ENCODE data around the gene OR8D1.

OR8D1 gene

GRCh38 chr11:124313849-124314248, at the start of gene OR8D1:
OR8D1 (minus strand) TSS chr11:124313949; CDS start chr11:124310766, 3,183 bp downstream.
- no peak for DNase-seq (ENCODE audit: low read depth in 2 of 2)

GRCh38 chr11:124359566-124359965, 45.8 kb upstream of the OR8D1 start:
- DNase-seq (ENCODE audit: low read depth in 2 of 2), result no peak

- no peak for DNase-seq (ENCODE audit: low read depth in 2 of 2)
Measured at GRCh38 chr11:124346311-124346955, 32.7 kb upstream of the OR8D1 start.

GRCh38 chr11:124344346-124344745, 30.6 kb upstream of the OR8D1 start:
- no peak for DNase-seq (ENCODE audit: low read depth in 2 of 2)

- no peak for DNase-seq (ENCODE audit: low read depth in 2 of 2)
Measured at GRCh38 chr11:124340142-124340447, 26.3 kb upstream of the OR8D1 start.

GRCh38 chr11:124339396-124340141, 25.8 kb upstream of the OR8D1 start:
- no peak for DNase-seq (ENCODE audit: low read depth in 2 of 2)

- DNase-seq (ENCODE audit: low read depth in 2 of 2), result no peak
Measured at GRCh38 chr11:124331873-124332272, 18.1 kb upstream of the OR8D1 start.

- DNase-seq (ENCODE audit: low read depth in 2 of 2), result no peak
Measured at GRCh38 chr11:124329787-124330478, 16.2 kb upstream of the OR8D1 start.

GRCh38 chr11:124327775-124328174, 14.0 kb upstream of the OR8D1 start:
- no peak for DNase-seq (ENCODE audit: low read depth in 2 of 2)

GRCh38 chr11:124322356-124322755, 8.6 kb upstream of the OR8D1 start:
- DNase-seq (ENCODE audit: low read depth in 2 of 2), result no peak

- DNase-seq (ENCODE audit: low read depth in 2 of 2), result no peak
Measured at GRCh38 chr11:124320097-124320496, 6.3 kb upstream of the OR8D1 start, which contains the start of gene OR8D2. OR8D2 (minus strand) TSS chr11:124320197; CDS start chr11:124320197, 0 bp downstream.

- DNase-seq (ENCODE audit: low read depth in 2 of 2), result no peak
Measured at GRCh38 chr11:124315052-124315451, 1.3 kb upstream of the OR8D1 start.

- no peak for DNase-seq (ENCODE audit: low read depth in 2 of 2)
Measured at GRCh38 chr11:124313131-124313530, 618 bp downstream of the OR8D1 start.

GRCh38 chr11:124311670-124312069, 2.1 kb downstream of the OR8D1 start:
- no peak for DNase-seq (ENCODE audit: low read depth in 2 of 2)

GRCh38 chr11:124311269-124311668, 2.5 kb downstream of the OR8D1 start:
- no peak for DNase-seq (ENCODE audit: low read depth in 2 of 2)

- DNase-seq (ENCODE audit: low read depth in 2 of 2), result no peak
Measured at GRCh38 chr11:124310721-124311120, 3.0 kb downstream of the OR8D1 start.

GRCh38 chr11:124307093-124307492, 6.7 kb downstream of the OR8D1 start:
- no peak for DNase-seq (ENCODE audit: low read depth in 2 of 2)

GRCh38 chr11:124302347-124303125, 11.2 kb downstream of the OR8D1 start:
- no peak for DNase-seq (ENCODE audit: low read depth in 2 of 2)

GRCh38 chr11:124301548-124301947, 12.2 kb downstream of the OR8D1 start:
- no peak for DNase-seq (ENCODE audit: low read depth in 2 of 2)

- DNase-seq (ENCODE audit: low read depth in 2 of 2), result no peak
Measured at GRCh38 chr11:124297921-124298320, 15.8 kb downstream of the OR8D1 start.

GRCh38 chr11:124296016-124296415, 17.7 kb downstream of the OR8D1 start:
- no peak for DNase-seq (ENCODE audit: low read depth in 2 of 2)

GRCh38 chr11:124294687-124295086, 19.1 kb downstream of the OR8D1 start:
- no peak for DNase-seq (ENCODE audit: low read depth in 2 of 2)
